B cell (primary cell): ENCODE results near the gene ATP8A2. TPM values are rescaled to one million over a fixed set of nuclear protein-coding genes. Genes with fewer than 3 reads are reported as not detected.

Experiments
- ATAC-seq: fragments of 200-7000 bp; cut with Tn5 transposase; one replicate; pipeline ENCODE4 v1.10.0; 2021; ENCODE audit warnings: low read depth, mild to moderate bottlenecking, moderate number of reproducible peaks, moderate library complexity
- CTCF ChIA-PET: fragments of 350-600 bp; sonication (Branson Sonifier 250); formaldehyde crosslinking; loops from one replicate; lab custom pipeline; 2021; ENCODE audit warnings: antibody characterized with exemption, inconsistent platforms; lab: Charles Lee
- POLR2A ChIA-PET: fragments of 350-600 bp; sonication (Branson Sonifier 250); formaldehyde crosslinking; loops from one replicate; lab custom pipeline; 2021; ENCODE audit warnings: antibody characterized with exemption; lab: Charles Lee
- DNase-seq: peaks from one replicate; pipeline ENCODE4 v3.0.0; 2013
- H2AFZ ChIP-seq: 2 replicates; pipeline ENCODE4 v1.6.1; 2012; ENCODE audit warnings: mild to moderate bottlenecking, low read depth, low read length; ENCODE audit not compliant: insufficient read depth, poor library complexity, severe bottlenecking
- H3K27ac ChIP-seq, 2 donors: 1 replicate in 1 of 2; 2 replicates in 1 of 2; pipeline ENCODE4 v1.5.1; 2012 to 2013; ENCODE audit warnings: low read length in 2 of 2, mild to moderate bottlenecking in 2 of 2, moderate library complexity in 1 of 2
- H3K27me3 ChIP-seq, 4 experiments: fragments of 200-600 bp in 1 of 4; sonication (generic) in 1 of 4; replicated peaks in 1 of 4; 1 replicate in 2 of 4; 2 replicates in 2 of 4; pipeline versions ENCODE4 v1.6.1 to v1.7.0; 2013 to 2016; ENCODE audit warnings: low read length in 3 of 4, mild to moderate bottlenecking in 2 of 4, mixed read lengths in 1 of 4, moderate library complexity in 1 of 4; ENCODE audit not compliant: insufficient read depth in 4 of 4, control insufficient read depth in 3 of 4; ENCODE audit errors: control extremely low read depth in 1 of 4
- H3K36me3 ChIP-seq, 2 experiments: replicated peaks in 1 of 2; 1 replicate in 1 of 2; 2 replicates in 1 of 2; pipeline versions ENCODE4 v1.6.1 to v1.7.1; 2013; ENCODE audit warnings: low read length in 1 of 2; ENCODE audit not compliant: insufficient read depth in 2 of 2, control insufficient read depth in 1 of 2; ENCODE audit errors: control extremely low read depth in 1 of 2, extremely low read depth in 1 of 2
- H3K4me1 ChIP-seq, 2 donors: fragments of 200-600 bp in 1 of 2; sonication (generic) in 1 of 2; 1 replicate in 1 of 2; 2 replicates in 1 of 2; pipeline versions ENCODE4 v1.5.1 to v1.6.1; 2013 to 2017; ENCODE audit warnings: low read length in 2 of 2; ENCODE audit not compliant: control insufficient read depth in 2 of 2, insufficient read depth in 2 of 2
- H3K4me2 ChIP-seq: replicated peaks from 2 replicates; pipeline ENCODE3; 2012; ENCODE audit warnings: mild to moderate bottlenecking, low read depth, low read length; ENCODE audit not compliant: poor library complexity, severe bottlenecking
- H3K4me3 ChIP-seq, 5 experiments: fragments of 200-600 bp in 1 of 5; sonication (generic) in 1 of 5; 1 replicate in 3 of 5; 2 replicates in 2 of 5; pipeline versions ENCODE4 v1.5.1 to v1.7.0; 2011 to 2016; ENCODE audit warnings: low read length in 4 of 5, mild to moderate bottlenecking in 4 of 5, low read depth in 2 of 5, control low read depth in 1 of 5, moderate library complexity in 1 of 5; ENCODE audit not compliant: insufficient read depth in 1 of 5; ENCODE audit errors: control extremely low read depth in 1 of 5, extremely low read depth in 1 of 5
- H3K79me2 ChIP-seq: fragments of 200-600 bp; sonication (generic); one replicate; pipeline ENCODE4 v1.6.0; 2016; ENCODE audit warnings: low read length; ENCODE audit not compliant: control insufficient read depth, insufficient read depth
- H3K9ac ChIP-seq: fragments of 200-600 bp; sonication (generic); 2 replicates; pipeline ENCODE4 v1.6.1; 2017; ENCODE audit warnings: mild to moderate bottlenecking, low read length, moderate library complexity
- H3K9me3 ChIP-seq, 3 donors: one replicate each; pipeline versions ENCODE4 v1.6.1 to v1.7.1; 2013; ENCODE audit warnings: low read length in 2 of 3; ENCODE audit not compliant: control insufficient read depth in 2 of 3, insufficient read depth in 1 of 3; ENCODE audit errors: control extremely low read depth in 1 of 3
- H4K20me1 ChIP-seq: 2 replicates; pipeline ENCODE4 v1.6.0; 2012; ENCODE audit warnings: mild to moderate bottlenecking, low read length; ENCODE audit not compliant: insufficient read depth, control insufficient read depth, poor library complexity, severe bottlenecking
- H3K27ac Mint-ChIP-seq: one replicate; pipeline ENCODE4 v1.8.0; 2021; ENCODE audit warnings: mixed read lengths
- H3K27me3 Mint-ChIP-seq: one replicate; pipeline ENCODE4 v1.8.0; 2021; ENCODE audit warnings: mixed read lengths
- H3K4me1 Mint-ChIP-seq: one replicate; pipeline ENCODE4 v1.8.0; 2021; ENCODE audit warnings: mixed read lengths
- H3K4me3 Mint-ChIP-seq: one replicate; pipeline ENCODE4 v1.8.0; 2021; ENCODE audit warnings: mixed read lengths
- H3K9me3 Mint-ChIP-seq: one replicate; pipeline ENCODE4 v1.8.0; 2022; ENCODE audit warnings: mixed read lengths; ENCODE audit not compliant: insufficient read depth
- CTCF ChIP-seq: fragments of 200-600 bp; IDR thresholded peaks from one replicate; pipeline ENCODE4 v1.8.0; 2022; ENCODE audit warnings: antibody characterized with exemption, mild to moderate bottlenecking
- EZH2 ChIP-seq: IDR thresholded peaks from 2 replicates; pipeline ENCODE4 v1.6.1; 2012; ENCODE audit warnings: borderline replicate concordance, low read depth, mild to moderate bottlenecking, moderate library complexity, low read length; ENCODE audit not compliant: insufficient read depth, poor library complexity, severe bottlenecking
- WGBS: methylation state at CpG from one replicate; pipeline ENCODE4 v1.1.5; 2013; ENCODE audit warnings: missing lambda C conversion rate; ENCODE audit not compliant: insufficient coverage; 5-methylcytosine and 5-hydroxymethylcytosine counted together
- intact Hi-C: fragments of 100-400 bp; cut with micrococcal nuclease; formaldehyde crosslinking; loops from one replicate; pipeline ENCODE4 v1.10.0; 2022
- polyA plus RNA-seq: library from polyadenylated mRNA; depleted of rRNA; stranded (reverse); fragments of >200 nt; gene quantifications from 2 replicates; pipeline ENCODE4 v1.2.3, GENCODE V29; 2012
- total RNA-seq, 2 donors: library from RNA; stranded (reverse); fragments of 120-200 nt in 1 of 2; gene quantifications; 1 replicate in 1 of 2; 2 replicates in 1 of 2; pipeline versions ENCODE4 v1.2.3 to v1.2.4, GENCODE V29; 2013 to 2022

Gene ATP8A2
- total and polyA plus RNA-seq, 2 donors (not counting 1 experiment from before 2014, with no cell fraction given): not detected

- Mint-ChIP-seq H3K9me3 (no peaks in the 10 kb centered on the region), H3K27ac (no peak overlapping the region), H3K27me3 (peaks cover 16% of the 10 kb centered on the region), H3K4me1 (no peaks in the 10 kb centered on the region), H3K4me3 (no peak overlapping the region)
- H3K4me1 ChIP-seq: no peaks in the 10 kb centered on the region
- no peaks in the 10 kb centered on the region for H3K27me3 ChIP-seq
- no peaks in the 10 kb centered on the region for H3K79me2 ChIP-seq
- ChIA-PET CTCF (no interaction called here), POLR2A (no interaction called here)
- no peak overlapping the region for H2AFZ ChIP-seq
- no peak for DNase-seq
- H3K4me2 ChIP-seq: no peak overlapping the region
- WGBS: 45% methylated on average over 2 of the region's 2 CpGs
- no peaks in the 10 kb centered on the region for H3K36me3 ChIP-seq
- intact Hi-C loops: no loop called here
- H4K20me1 ChIP-seq: no peaks in the 10 kb centered on the region
- no peak overlapping the region for H3K9ac ChIP-seq
- H3K9me3 ChIP-seq: peaks cover 0 to 2% (median 0%) of the 10 kb centered on the region in 3 donors
- TF ChIP-seq CTCF (no peak), EZH2 (no peak)
- no peak for ATAC-seq
- H3K4me3 ChIP-seq: no peak overlapping the region
- no peak overlapping the region for H3K27ac ChIP-seq
These were observed 230.4 kb downstream of the ATP8A2 start for GRCh38 chr13:25602176-25602575.

GRCh38 chr13:25604106-25604505 lies 232.3 kb downstream of the ATP8A2 start:
- WGBS: 50% methylated on average over 1 of the region's 1 CpG
- no peaks in the 10 kb centered on the region for H3K4me1 Mint-ChIP-seq
- no peak for ATAC-seq

More at GRCh38 chr13:25604106-25604505, 232.3 kb downstream of the ATP8A2 start:
- Mint-ChIP-seq H3K27ac (no peak overlapping the region), H3K27me3 (peaks cover 11% of the 10 kb centered on the region), H3K4me3 (no peak overlapping the region), H3K9me3 (no peaks in the 10 kb centered on the region)
- Histone ChIP-seq H3K9me3 (peaks cover 0 to 2% (median 0%) of the 10 kb centered on the region in 3 donors), H3K4me2 (no peak overlapping the region), H3K4me1 (no peaks in the 10 kb centered on the region), H4K20me1 (no peaks in the 10 kb centered on the region), H3K27me3 (no peaks in the 10 kb centered on the region), H3K36me3 (no peaks in the 10 kb centered on the region), H3K9ac (no peak overlapping the region), H3K27ac (no peak overlapping the region), H3K79me2 (no peaks in the 10 kb centered on the region), H3K4me3 (no peak overlapping the region), H2AFZ (no peak overlapping the region)
- DNase-seq: no peak
- TF ChIP-seq CTCF: no peak
- no peak for TF ChIP-seq EZH2
- ChIA-PET POLR2A (no interaction called here), CTCF (no interaction called here)
- intact Hi-C loops: no loop called here
